Natural killer cell (primary cell): ENCODE results near the gene ACR. TPM values are rescaled to one million over a fixed set of nuclear protein-coding genes. Genes with fewer than 3 reads are reported as not detected.
"Not testable (repeated sequence)": the region's sequence is repeated elsewhere in the genome, so short reads cannot be mapped to it uniquely, and the experiment has no call there.

Experiments
- ATAC-seq, 3 donors: fragments of 150-1000 bp in 2 of 3; fragments of 200-7000 bp in 1 of 3; cut with Tn5 transposase; 1 replicate in 1 of 3; 2 replicates in 2 of 3; pipeline ENCODE4 v1.10.0; 2021; ENCODE audit warnings: mild to moderate bottlenecking in 2 of 3, moderate library complexity in 2 of 3
- DNase-seq, 2 donors: peaks; one replicate each; pipeline versions ENCODE4 v3.0.0 to v3.0.0-alpha.2; 2013 to 2021; ENCODE audit warnings: mixed read lengths in 1 of 2
- H3K27ac ChIP-seq: one replicate; pipeline ENCODE4 v1.5.1; 2013; ENCODE audit warnings: mild to moderate bottlenecking, low read length
- H3K27me3 ChIP-seq: one replicate; pipeline ENCODE4 v1.6.1; 2013; ENCODE audit warnings: low read length; ENCODE audit not compliant: control insufficient read depth, insufficient read depth
- H3K36me3 ChIP-seq: one replicate; pipeline ENCODE4 v1.6.1; 2013; ENCODE audit warnings: low read length; ENCODE audit not compliant: control insufficient read depth, insufficient read depth
- H3K4me1 ChIP-seq: one replicate; pipeline ENCODE4 v1.6.1; 2013; ENCODE audit warnings: low read length; ENCODE audit not compliant: control insufficient read depth, insufficient read depth
- H3K4me3 ChIP-seq: one replicate; pipeline ENCODE4 v1.5.1; 2013; ENCODE audit warnings: low read length
- H3K9me3 ChIP-seq: one replicate; pipeline ENCODE4 v1.6.1; 2013; ENCODE audit warnings: low read length; ENCODE audit not compliant: control insufficient read depth, insufficient read depth
- H3K27ac Mint-ChIP-seq, 2 donors: one replicate each; pipeline ENCODE4 v1.8.0; 2022; ENCODE audit warnings: mild to moderate bottlenecking in 2 of 2, mixed read lengths in 2 of 2, moderate library complexity in 1 of 2
- H3K27me3 Mint-ChIP-seq, 2 donors: one replicate each; pipeline ENCODE4 v1.8.0; 2022; ENCODE audit warnings: low read depth in 2 of 2, mixed read lengths in 2 of 2
- H3K36me3 Mint-ChIP-seq: one replicate; pipeline ENCODE4 v1.8.0; 2022; ENCODE audit warnings: mixed read lengths
- H3K4me1 Mint-ChIP-seq, 2 donors: one replicate each; pipeline ENCODE4 v1.8.0; 2022; ENCODE audit warnings: mixed read lengths in 2 of 2
- H3K4me3 Mint-ChIP-seq: one replicate; pipeline ENCODE4 v1.8.0; 2022; ENCODE audit warnings: mild to moderate bottlenecking, moderate library complexity, mixed read lengths
- H3K9me3 Mint-ChIP-seq, 2 donors: one replicate each; pipeline ENCODE4 v1.8.0; 2022; ENCODE audit warnings: mixed read lengths in 2 of 2
- WGBS: methylation state at CpG from one replicate; pipeline ENCODE4 v1.1.7; 2013; ENCODE audit warnings: missing lambda C conversion rate; ENCODE audit not compliant: insufficient coverage; 5-methylcytosine and 5-hydroxymethylcytosine counted together
- intact Hi-C: fragments of 100-400 bp; cut with micrococcal nuclease; formaldehyde crosslinking; loops from one replicate; pipeline ENCODE4 v1.14.2; 2022
- total RNA-seq, 4 donors: library from RNA; stranded (reverse); fragments of 120-200 nt in 1 of 4; gene quantifications; one replicate each; pipeline versions ENCODE4 v1.2.3 to v1.2.4, GENCODE V29; 2013 to 2022

Gene ACR
- total RNA-seq, 3 donors from 2014 or later (not counting 1 experiment from before 2014, with no cell fraction given), result not detected

DNA sequence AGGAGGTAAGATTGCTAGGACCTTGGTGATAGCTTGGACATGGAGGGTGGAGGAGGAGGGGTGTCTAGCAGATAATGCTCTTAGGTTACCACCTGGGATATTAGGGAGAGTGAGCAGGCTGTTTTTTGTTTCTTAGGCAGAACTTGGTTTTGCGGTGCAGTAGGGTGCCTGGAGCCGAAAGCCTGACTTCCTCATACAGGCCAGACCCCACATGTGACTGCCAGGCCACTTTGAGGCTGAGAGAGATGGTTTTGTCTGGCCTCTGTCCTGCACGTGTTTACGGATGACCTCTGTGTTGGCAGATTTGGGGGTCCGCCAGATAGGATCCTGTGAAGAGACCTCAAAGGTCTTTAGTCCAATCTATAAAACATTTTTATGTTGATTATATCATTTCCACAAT, 47.3 kb downstream of the ACR start:
- H3K9me3 Mint-ChIP-seq, H3K36me3 ChIP-seq, H3K27me3 ChIP-seq, H3K27ac Mint-ChIP-seq, H3K9me3 ChIP-seq, H3K27me3 Mint-ChIP-seq, ATAC-seq, H3K4me3 ChIP-seq, H3K27ac ChIP-seq, H3K4me1 ChIP-seq, DNase-seq, H3K36me3 Mint-ChIP-seq, intact Hi-C loops: not testable (repeated sequence)
- Mint-ChIP-seq H3K4me3 (peak overlapping the region; percentile 49), H3K4me1 (peaks cover 11 to 19% of the 10 kb centered on the region in 2 donors)
- 80% methylated on average over 1 of the region's 5 CpGs for WGBS

DNA sequence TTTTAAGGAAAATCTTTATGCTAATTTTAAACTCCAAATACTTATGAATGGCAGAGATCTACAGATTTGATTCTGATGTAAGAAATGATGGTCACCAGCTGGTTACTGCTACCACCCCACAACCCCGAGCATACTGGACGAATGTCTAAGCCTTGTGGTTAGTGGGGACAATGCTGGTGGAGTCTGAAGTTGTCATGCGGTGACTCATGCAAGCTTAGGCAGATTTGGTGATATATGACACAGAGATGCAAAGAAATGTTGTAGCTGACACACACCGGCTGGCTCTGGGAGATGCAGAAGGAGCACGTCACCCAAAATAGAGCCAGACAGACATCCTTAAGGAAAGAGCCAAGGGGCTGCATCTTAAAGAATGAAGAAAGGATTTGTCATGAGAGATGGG, 48.9 kb downstream of the ACR start:
- H3K4me1 ChIP-seq, H3K4me3 Mint-ChIP-seq, DNase-seq, H3K27me3 ChIP-seq, H3K4me1 Mint-ChIP-seq, H3K36me3 Mint-ChIP-seq, H3K9me3 ChIP-seq, intact Hi-C loops, H3K9me3 Mint-ChIP-seq, H3K27ac ChIP-seq, H3K27me3 Mint-ChIP-seq, ATAC-seq, H3K27ac Mint-ChIP-seq, H3K4me3 ChIP-seq, H3K36me3 ChIP-seq: not testable (repeated sequence)
- WGBS, result 100% methylated on average over 1 of the region's 5 CpGs

Other genes with a start within 250 kb of the ACR start
- gene LMF2, start 230.5 kb upstream of the ACR start, total RNA-seq, result 100 to 1,000 TPM; 114 to 129 (median 122) TPM
- gene NCAPH2, start 230.0 kb upstream of the ACR start, total RNA-seq, result 100 to 1,000 TPM in 2 of 3 donors, 10 to 100 TPM in 1; 94.5 to 106 (median 104) TPM
- 10 to 100 TPM in 1 of 3 donors, 1 to 10 TPM in 2; 2.8 to 13.5 (median 8.4) TPM for gene SCO2, start 212.6 kb upstream of the ACR start, total RNA-seq
- 10 to 100 TPM; 17.7 to 44.6 (median 32.4) TPM for gene TYMP, start 208.2 kb upstream of the ACR start, total RNA-seq
- gene KLHDC7B, start 192.3 kb upstream of the ACR start, total RNA-seq, result 1 to 10 TPM; 2.4 to 6.9 (median 5.3) TPM
- not detected for gene SYCE3, start 175.3 kb upstream of the ACR start, total RNA-seq
- gene CPT1B, start 159.8 kb upstream of the ACR start, total RNA-seq, result 10 to 100 TPM; 53.1 to 75.7 (median 55.5) TPM
- 100 to 1,000 TPM; 166 to 204 (median 180) TPM for gene CHKB, start 155.4 kb upstream of the ACR start, total RNA-seq
- gene MAPK8IP2, start 137.4 kb upstream of the ACR start, total RNA-seq, result under 1 TPM; 0.14 to 0.26 (median 0.18) TPM
- gene ARSA, start 110.1 kb upstream of the ACR start, total RNA-seq, result 10 to 100 TPM; 69.2 to 77.8 (median 69.3) TPM
- under 1 TPM in 1 of 3 donors, not detected in 2; 0.07 TPM for gene SHANK3, start 65.4 kb upstream of the ACR start, total RNA-seq
- 10 to 100 TPM; 56.3 to 61.5 (median 58.5) TPM for gene RABL2B, start 45.4 kb downstream of the ACR start, total RNA-seq